IPS-18a (cell line): ENCODE data around the gene KIF5A.
A peak's percentile ranks its signal among the peaks of the same experiment; 100 is the strongest.

Source experiments
- H3K27ac ChIP-seq: one replicate; pipeline ENCODE4 v1.5.1; 2013; ENCODE audit warnings: low read length
- H3K27me3 ChIP-seq: one replicate; pipeline ENCODE4 v1.6.1; 2013; ENCODE audit warnings: mild to moderate bottlenecking, low read length; ENCODE audit not compliant: control insufficient read depth, insufficient read depth
- H3K36me3 ChIP-seq: one replicate; pipeline ENCODE4 v1.6.1; 2013; ENCODE audit warnings: low read depth, low read length; ENCODE audit not compliant: control insufficient read depth
- H3K4me1 ChIP-seq: one replicate; pipeline ENCODE4 v1.6.1; 2013; ENCODE audit warnings: low read depth, low read length; ENCODE audit not compliant: control insufficient read depth
- H3K4me3 ChIP-seq: one replicate; pipeline ENCODE4 v1.5.1; 2013; ENCODE audit warnings: low read length
- H3K9ac ChIP-seq: one replicate; pipeline ENCODE4 v1.6.1; 2013; ENCODE audit warnings: mild to moderate bottlenecking, low read length, moderate library complexity
- H3K9me3 ChIP-seq: one replicate; pipeline ENCODE4 v1.6.1; 2013; ENCODE audit warnings: low read depth, low read length; ENCODE audit not compliant: control insufficient read depth

KIF5A gene

DNA sequence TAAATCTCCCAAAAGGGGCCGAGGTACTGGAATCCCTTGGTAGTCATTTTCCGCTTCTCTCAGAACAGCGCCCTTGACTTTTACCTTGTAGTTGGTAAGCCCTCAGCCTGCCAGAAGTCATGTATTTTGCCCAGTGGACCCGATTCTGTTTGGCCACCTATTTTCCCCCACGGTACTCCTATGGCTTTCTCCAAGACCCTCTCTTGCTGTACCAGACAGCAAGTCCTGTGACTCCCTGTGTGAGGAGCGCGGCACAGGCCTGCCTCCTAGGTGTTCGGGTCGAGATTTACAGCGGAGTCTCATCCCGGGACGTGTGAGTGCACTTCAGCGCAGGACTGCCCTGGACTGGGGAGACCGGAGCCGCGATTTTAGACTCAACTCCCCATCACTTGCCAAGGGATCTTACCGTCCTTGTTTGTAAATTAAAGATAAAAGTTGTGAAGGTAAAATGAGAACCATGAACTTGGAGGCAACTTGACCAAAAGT lies 28.3 kb upstream of the KIF5A start:
- no peak overlapping the region for H3K27ac ChIP-seq
- H3K36me3 ChIP-seq = peaks cover 20% of the 10 kb centered on the region
- no peak overlapping the region for H3K9ac ChIP-seq
- H3K4me3 ChIP-seq = peak overlapping the region; percentile 56
- H3K27me3 ChIP-seq = no peaks in the 10 kb centered on the region
- peaks cover 18% of the 10 kb centered on the region for H3K4me1 ChIP-seq
- no peaks in the 10 kb centered on the region for H3K9me3 ChIP-seq

DNA sequence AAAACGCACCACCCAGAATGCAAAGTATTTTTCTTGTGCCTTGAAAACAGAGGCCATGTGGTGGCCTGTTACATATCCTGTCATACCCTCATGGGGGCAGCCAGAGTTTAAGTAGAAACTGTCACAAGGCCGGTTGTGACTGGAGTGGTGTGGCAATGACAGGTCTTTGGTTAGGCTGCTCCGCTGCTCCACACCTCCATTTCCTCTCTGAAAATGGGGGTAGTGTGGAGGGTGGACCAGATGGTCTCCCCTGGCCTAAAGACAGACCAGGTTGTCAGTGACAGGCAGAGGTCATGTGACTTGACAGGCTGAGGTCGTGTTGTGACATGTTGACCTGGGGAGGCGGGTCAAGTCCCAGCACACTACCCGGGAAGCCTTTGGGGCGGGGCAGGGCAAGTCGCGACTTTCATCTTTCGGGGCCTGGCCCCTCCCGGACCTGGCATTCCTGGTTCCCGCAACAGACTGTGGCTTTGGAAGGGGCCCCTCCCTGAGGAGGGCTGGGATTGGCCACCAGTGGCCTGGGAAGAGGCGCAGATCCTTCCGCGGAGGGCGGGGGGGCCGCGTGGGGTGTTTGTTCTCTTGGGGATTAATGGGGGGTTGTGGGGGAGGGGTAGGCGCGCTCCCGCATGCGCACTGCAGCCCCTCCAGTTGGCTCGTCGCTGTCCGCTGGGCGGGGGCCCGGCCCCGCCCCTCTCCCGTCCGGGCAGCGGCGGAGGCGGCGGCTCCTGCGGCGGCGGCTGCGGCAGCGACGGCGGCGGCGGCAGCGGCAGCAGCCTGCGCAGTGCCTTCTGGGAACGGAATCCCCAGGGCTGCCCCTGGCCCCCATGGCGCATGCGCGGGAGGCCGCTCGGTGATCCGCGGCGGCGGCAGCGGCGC lies 27.6 kb upstream of the KIF5A start, which contains the start of gene MBD6:
TSS of gene MBD6 (plus strand) at position 814 of the 876 bp plus-strand sequence. CDS start 1,480 bp downstream, outside the sequence.
- peak within 1 kb of the TSS; percentile 44 for H3K27ac ChIP-seq
- no peaks in the 10 kb centered on the region for H3K27me3 ChIP-seq
- H3K36me3 ChIP-seq = peaks cover 16% of the 10 kb centered on the region
- peak within 1 kb of the TSS; percentile 84 for H3K4me3 ChIP-seq
- peaks cover 18% of the 10 kb centered on the region for H3K4me1 ChIP-seq
- H3K9me3 ChIP-seq = no peaks in the 10 kb centered on the region
- H3K9ac ChIP-seq = peak within 1 kb of the TSS; percentile 49

DNA sequence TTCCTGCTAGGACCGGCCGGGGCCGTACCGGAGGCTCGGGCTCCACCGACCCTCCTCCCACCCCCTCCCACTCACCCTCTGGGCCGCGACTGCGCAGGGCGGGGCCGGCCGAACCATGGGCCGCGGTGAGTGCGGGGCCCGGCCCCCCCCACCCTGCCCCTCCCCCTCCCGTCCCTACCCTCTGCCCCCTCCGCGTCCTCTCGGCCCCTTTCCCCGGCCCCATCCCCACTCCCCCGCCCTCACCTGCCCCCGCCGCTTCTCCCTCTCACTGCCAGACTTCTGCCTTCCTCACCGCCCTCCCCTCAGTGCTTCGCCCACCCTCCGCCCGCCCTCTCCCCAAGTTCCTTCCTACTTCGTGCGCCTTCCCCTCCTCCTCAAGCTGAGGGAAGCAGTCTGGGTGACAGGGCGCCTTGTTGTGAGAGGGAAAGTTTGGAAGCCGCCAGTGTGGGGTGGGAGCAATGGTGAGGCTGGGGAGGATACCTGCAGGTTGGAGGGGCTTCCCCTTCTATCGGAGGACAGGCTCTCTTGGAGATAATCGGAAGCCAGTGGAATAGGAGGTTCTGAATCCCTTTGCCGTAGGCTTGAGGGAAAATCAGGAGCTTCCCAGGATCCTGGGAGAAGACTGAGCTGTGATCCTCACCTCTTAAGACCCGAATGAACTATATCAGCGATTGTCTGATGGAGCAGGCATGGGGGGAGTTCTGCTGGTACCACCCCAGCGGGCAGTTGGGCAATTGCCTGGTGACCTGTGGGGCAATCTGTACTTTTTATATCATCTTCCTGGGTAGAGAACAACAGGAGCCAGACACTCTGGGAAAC lies 26.7 kb upstream of the KIF5A start:
- Histone ChIP-seq H3K27ac (peak overlapping the region; percentile 44), H3K4me3 (peak overlapping the region; percentile 84), H3K4me1 (peaks cover 18% of the 10 kb centered on the region), H3K9me3 (no peaks in the 10 kb centered on the region), H3K9ac (peak overlapping the region; percentile 49), H3K27me3 (no peaks in the 10 kb centered on the region), H3K36me3 (peaks cover 8% of the 10 kb centered on the region)

DNA sequence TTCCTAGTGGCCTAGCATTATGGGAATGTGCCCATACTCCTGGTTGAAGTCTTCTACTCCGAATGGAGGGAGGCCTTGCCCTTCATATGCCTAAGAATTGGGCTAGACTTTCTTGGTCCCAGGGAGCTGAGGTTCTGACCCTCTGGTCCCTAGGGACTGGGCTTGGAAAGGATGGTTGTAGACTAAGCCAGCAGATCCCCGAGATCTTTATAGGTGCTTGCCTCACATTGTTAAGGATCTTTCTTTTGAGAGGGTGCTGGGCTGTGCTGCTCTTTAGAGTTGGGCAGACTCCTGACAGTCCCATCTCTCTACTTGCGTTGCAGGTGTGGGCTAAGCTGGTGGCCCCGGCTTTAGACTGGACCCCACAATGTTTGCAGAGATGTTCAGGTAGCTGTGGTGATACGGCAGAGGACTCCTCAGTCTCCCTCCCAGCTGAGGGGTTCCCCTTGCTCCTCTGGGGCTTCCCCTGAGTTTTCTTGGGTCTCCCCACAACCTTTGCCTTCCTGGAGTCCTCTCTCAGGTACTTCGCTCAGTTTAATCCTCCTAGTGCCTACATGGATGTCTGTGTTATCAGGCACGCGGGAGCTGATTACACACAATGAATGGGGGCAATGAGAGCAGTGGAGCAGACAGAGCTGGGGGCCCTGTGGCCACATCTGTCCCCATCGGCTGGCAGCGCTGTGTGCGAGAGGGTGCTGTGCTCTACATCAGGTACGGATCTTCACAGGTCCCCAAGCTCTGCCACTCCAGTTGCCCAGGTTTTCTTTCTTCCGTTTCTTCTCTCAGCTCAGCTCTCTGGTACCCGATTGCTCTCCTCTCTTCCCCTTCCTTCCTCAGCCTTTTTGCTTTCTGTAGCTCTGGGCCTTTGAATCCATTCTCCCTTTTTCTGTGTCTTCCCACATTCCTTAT lies 25.9 kb upstream of the KIF5A start:
- H3K36me3 ChIP-seq = peaks cover 11% of the 10 kb centered on the region
- peak overlapping the region; percentile 49 for H3K9ac ChIP-seq
- H3K4me1 ChIP-seq = peaks cover 18% of the 10 kb centered on the region
- no peaks in the 10 kb centered on the region for H3K9me3 ChIP-seq
- H3K27me3 ChIP-seq = no peaks in the 10 kb centered on the region
- peak overlapping the region; percentile 84 for H3K4me3 ChIP-seq
- no peak overlapping the region for H3K27ac ChIP-seq

DNA sequence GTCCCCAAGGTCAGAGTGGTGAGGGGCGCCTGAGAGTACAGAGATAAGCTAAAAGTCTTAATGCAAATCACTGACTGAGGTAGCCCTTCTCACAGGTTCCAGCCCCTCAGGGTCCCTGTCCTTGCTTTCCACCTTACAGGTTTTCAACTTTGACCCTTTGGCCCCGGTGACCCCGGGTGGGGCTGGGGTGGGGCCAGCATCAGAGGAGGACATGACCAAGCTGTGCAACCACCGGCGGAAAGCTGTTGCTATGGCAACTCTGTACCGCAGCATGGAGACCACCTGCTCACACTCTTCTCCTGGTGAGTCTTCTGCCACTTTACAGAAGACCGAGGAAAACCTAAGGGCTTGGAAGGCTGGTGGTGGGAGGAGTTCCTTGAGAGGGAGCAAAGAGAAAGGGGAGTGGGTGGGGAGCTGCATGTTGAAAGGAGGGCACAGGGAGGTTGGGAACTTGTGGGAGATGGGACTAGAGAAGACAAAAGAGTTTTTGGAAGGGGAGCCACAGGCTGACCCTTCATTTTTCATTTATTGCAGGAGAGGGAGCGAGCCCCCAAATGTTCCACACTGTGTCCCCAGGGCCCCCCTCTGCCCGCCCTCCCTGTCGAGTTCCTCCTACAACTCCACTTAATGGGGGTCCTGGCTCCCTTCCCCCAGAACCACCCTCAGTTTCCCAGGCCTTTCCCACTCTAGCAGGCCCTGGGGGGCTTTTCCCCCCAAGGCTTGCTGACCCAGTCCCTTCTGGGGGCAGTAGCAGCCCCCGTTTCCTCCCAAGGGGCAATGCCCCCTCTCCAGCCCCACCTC lies 24.8 kb upstream of the KIF5A start:
- Histone ChIP-seq H3K36me3 (peaks cover 19% of the 10 kb centered on the region), H3K9ac (no peak overlapping the region), H3K9me3 (no peaks in the 10 kb centered on the region), H3K27ac (no peak overlapping the region), H3K4me3 (no peak overlapping the region), H3K4me1 (peaks cover 18% of the 10 kb centered on the region), H3K27me3 (no peaks in the 10 kb centered on the region)

DNA sequence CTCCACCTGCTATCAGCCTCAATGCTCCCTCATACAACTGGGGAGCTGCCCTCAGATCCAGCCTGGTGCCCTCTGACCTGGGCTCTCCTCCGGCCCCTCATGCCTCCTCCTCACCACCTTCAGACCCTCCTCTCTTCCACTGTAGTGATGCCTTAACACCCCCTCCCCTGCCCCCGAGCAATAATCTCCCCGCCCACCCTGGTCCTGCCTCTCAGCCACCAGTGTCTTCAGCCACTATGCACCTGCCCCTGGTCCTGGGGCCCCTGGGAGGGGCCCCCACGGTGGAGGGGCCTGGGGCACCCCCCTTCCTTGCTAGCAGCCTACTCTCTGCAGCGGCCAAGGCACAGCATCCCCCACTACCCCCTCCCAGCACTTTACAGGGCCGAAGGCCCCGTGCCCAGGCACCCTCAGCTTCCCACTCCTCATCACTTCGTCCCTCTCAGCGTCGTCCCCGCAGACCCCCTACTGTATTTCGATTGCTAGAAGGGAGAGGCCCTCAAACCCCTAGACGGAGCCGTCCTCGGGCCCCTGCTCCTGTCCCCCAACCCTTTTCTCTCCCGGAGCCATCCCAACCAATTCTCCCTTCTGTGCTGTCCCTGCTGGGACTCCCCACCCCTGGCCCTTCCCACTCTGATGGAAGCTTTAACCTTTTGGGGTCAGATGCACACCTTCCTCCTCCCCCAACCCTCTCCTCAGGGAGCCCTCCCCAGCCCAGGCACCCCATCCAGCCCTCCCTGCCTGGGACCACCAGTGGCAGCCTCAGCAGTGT lies 24.0 kb upstream of the KIF5A start:
- Histone ChIP-seq H3K36me3 (peaks cover 27% of the 10 kb centered on the region), H3K27ac (no peak overlapping the region), H3K4me3 (no peak overlapping the region), H3K27me3 (no peaks in the 10 kb centered on the region), H3K9me3 (no peaks in the 10 kb centered on the region), H3K9ac (no peak overlapping the region), H3K4me1 (peaks cover 18% of the 10 kb centered on the region)

DNA sequence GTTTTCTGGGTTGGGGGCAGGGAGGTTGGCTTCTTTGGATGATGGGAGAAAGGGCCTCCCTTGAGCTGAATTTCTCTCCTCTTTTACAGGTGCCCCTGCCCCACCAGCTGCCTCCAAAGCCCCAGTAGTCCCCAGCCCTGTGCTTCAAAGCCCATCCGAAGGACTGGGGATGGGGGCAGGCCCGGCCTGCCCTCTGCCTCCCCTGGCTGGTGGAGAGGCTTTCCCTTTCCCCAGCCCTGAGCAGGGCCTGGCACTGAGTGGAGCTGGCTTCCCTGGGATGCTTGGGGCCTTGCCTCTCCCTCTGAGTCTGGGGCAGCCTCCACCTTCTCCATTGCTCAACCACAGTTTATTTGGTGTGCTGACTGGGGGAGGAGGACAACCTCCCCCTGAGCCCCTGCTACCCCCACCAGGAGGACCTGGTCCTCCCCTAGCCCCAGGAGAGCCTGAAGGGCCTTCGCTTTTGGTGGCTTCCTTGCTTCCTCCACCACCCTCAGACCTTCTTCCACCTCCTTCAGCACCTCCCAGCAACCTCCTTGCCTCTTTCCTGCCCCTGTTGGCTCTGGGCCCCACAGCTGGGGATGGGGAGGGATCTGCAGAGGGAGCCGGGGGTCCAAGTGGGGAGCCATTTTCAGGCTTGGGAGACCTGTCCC lies 23.2 kb upstream of the KIF5A start:
- Histone ChIP-seq H3K4me1 (peaks cover 13% of the 10 kb centered on the region), H3K27ac (no peak overlapping the region), H3K36me3 (peaks cover 32% of the 10 kb centered on the region), H3K4me3 (no peak overlapping the region), H3K27me3 (no peaks in the 10 kb centered on the region), H3K9me3 (no peaks in the 10 kb centered on the region), H3K9ac (no peak overlapping the region)

DNA sequence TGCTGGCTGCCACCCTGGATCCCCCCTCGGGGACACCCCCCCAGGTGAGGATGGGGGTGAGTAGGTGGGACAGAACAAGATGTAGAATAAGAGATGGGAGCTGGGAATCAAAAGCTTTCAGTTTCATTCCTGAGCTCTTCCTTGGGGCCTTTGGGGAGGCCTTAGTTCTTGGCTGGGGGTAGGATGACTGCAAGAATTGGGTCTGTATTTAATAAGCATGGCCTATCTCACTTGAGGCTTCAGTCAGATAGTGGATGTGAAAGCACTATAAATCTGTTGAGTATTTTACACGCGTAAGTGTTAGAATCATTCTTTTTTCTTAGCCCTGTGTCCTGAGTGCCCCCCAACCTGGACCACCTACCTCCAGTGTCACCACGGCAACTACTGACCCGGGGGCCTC lies 22.7 kb upstream of the KIF5A start:
- peaks cover 38% of the 10 kb centered on the region for H3K36me3 ChIP-seq
- no peak overlapping the region for H3K4me3 ChIP-seq
- no peak overlapping the region for H3K27ac ChIP-seq
- no peaks in the 10 kb centered on the region for H3K9me3 ChIP-seq
- no peak overlapping the region for H3K9ac ChIP-seq
- H3K27me3 ChIP-seq = no peaks in the 10 kb centered on the region
- peaks cover 8% of the 10 kb centered on the region for H3K4me1 ChIP-seq

DNA sequence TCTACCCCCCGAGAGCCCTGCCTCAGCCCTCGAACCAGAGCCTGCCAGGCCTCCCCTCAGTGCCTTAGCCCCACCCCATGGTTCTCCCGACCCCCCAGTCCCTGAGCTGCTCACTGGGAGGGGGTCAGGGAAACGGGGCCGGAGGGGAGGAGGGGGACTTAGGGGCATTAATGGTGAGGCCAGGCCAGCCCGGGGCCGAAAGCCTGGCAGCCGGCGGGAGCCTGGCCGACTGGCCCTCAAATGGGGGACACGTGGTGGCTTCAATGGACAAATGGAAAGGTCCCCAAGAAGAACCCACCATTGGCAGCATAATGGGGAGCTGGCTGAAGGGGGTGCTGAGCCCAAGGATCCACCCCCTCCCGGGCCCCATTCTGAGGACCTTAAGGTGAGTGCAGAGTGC lies 21.7 kb upstream of the KIF5A start:
- peaks cover 8% of the 10 kb centered on the region for H3K4me1 ChIP-seq
- no peaks in the 10 kb centered on the region for H3K27me3 ChIP-seq
- H3K27ac ChIP-seq = no peak overlapping the region
- H3K9me3 ChIP-seq = no peaks in the 10 kb centered on the region
- no peak overlapping the region for H3K4me3 ChIP-seq
- H3K36me3 ChIP-seq = peaks cover 48% of the 10 kb centered on the region
- H3K9ac ChIP-seq = no peak overlapping the region
